SKM-1 treated with dmso at 0.1 percent for 144 hours (cell line): ENCODE measurements around the gene TENM3.

ENCODE experiments used
- DNase-seq: peaks from one replicate; lab custom pipeline; 2025; ENCODE audit not compliant: unreplicated experiment; lab: John Stamatoyannopoulos, UW

The TENM3 gene

DNA sequence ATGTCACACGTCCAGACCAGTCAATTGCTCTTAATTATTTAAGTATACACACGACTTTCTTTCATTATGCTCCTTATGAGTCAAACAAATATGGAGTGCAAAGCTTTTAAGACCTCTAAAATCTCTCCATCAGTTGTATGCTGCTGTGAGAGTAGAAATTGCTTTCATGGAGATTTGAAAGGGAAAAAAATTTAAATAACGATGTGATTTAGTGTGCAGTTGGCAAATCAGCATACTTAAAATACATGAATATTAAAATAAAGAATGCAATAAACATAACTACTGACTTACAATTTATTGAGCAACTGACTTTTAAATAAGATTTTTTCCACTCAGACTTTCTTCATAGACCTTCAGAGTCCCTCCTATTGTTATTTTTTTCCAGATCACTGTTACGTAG, 9.0 kb downstream of the TENM3 start:
- DNase-seq = no peak

DNA sequence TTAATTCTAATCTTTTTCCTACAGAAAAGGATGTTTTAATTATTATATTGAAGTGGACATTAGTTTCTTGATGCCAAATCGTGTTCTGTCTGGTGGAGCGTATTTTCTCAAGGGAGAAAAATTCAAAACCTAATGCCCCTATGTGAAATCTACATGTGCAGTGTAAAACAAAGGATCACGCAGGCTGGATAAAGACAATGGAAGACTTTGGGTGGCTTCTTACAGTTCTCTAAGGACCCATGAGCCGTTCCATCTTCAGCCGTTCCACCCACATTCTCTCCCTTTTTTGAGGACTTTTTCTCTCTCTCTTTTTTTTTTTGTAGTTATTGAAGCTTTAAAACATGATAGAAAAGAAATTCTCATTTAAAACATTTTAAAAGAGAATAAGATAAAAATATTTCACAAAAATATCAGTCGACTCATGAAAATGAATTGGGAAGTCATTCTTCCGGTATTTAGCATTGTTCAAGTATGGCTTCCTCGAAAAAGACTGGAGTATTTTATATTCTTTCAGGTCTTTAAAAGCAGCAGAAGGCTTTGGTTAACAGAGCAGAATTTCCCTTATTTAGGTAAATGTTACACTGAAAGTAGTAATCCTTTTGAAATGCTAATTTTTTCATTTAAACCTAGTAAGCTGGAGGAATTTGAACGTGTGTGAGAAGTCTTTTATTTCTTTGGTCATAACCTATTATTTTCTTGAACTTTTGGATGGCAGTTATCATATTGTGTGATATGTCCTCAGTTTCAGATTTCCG, 11.0 kb downstream of the TENM3 start:
- no peak for DNase-seq

DNA sequence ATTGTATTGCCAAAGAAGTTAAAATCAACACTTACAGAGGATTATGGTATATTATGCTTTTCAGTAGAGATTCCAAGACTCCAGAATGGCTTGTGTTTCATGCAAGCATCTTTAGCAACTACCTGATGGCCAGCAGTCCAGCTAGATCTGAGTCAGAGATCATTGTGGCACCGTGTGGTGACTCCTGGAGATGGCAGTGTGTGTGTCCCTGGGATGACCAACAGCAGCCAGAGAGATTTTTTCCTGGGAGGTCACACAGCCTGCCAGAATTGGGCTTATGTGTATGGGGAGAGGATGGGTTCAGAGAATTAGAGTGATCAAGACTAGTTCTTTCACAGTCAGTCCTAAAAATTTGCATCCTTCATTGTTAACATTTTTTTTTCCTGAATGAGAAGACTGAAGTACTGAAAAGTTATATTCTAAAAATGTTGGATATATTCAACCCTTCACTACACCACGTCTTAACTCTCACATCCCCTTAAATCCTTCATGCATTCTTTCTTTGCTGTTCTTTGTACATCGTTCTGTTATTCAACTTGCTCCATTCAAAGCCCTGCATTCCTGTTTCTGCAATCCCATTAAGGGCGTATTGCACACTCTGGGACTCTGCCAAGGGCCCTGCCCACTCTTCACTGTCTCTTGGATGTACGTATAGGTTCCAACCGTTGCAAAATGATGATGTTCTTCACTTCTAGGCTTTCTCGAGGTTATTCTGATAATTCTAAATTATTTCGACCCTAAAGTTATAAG, 12.4 kb downstream of the TENM3 start:
- no peak for DNase-seq

DNA sequence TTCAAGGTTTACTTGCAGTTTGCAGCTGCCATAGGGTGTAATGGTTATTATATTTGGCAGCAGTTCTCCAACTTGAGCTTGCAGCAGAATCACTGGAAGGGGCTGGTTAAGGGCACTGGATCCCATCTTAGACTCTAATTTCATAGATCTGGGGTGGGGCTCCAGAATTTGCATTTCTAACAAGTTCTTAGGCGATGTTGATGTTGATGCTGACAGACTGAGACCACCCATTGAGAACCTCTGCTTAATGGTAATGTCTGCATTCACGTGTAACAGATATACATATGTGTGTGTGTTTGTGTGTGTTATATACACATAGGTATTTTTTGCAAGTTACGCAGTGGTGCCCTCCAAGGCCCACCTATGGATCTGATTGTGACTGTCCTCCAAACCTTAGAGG, 13.8 kb downstream of the TENM3 start:
- DNase-seq = no peak

DNA sequence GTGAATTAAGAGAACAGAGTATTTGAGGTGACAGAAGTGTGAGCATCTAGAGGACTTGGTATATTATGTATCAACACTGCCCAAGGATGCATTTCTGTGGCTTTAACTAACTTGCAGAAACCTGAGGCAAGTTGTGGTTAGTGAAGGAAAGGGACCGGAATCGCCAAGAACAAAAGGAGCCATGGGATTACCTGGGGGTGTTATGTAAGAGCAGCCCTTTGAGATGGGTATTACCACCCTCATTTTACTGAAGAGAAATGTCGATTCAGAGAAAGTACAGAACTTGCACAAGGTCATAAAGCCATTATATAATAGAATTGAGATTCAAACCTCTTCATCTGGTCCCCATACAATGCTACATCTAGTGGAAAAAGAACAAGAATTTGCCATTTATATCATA, 14.3 kb downstream of the TENM3 start:
- no peak for DNase-seq

DNA sequence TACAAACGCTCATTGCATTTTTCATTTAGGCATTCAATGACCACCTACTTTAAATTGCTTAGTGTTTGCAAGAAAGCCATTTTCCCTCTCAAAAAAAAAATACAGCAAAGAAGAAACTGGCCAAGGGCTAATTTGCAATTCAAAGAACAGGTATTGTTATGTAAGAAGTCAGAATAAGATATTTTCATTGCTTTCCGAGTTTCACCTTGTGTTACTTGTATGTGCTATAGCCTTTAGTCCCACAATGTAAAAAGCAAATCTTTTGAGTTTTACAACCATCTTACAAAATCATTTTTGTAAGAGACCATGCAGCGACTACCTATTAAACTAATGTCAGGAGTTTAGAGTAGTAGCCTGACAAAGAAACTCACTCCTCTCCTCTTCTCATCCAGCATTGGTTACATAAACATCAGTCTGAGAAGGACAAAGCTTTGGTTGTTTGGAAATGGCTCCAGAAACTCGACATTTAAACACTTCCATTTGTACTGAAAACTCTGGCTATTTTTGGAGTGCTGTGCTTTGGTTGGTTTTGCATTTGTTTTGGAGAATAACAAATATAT, 15.3 kb downstream of the TENM3 start:
- DNase-seq = no peak

DNA sequence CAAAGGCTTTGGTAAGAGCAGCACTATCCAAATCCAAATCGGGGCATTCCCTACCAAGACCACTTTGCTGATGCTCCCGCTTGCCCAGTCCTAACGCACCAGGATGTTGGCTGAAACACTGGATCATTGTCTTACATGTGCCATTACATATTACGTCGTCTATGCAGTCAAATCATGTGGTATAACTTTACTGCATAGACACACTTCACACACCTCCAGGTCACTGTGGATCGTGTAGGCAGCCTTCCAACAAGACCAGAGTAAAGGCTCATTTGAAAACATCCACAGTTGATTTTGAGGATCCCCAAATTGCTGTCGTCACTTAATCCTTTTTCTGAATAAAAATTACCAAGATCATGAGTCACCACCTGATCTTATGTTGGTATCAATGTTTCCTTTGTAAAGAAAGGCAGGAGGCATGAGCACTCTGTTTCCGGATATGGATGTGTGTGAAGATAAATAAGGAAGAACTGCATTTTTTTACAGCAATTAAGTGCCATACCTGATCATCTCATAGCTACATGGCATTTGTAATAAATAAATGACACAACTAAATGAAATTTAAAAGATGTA, 18.5 kb downstream of the TENM3 start:
- no peak for DNase-seq

DNA sequence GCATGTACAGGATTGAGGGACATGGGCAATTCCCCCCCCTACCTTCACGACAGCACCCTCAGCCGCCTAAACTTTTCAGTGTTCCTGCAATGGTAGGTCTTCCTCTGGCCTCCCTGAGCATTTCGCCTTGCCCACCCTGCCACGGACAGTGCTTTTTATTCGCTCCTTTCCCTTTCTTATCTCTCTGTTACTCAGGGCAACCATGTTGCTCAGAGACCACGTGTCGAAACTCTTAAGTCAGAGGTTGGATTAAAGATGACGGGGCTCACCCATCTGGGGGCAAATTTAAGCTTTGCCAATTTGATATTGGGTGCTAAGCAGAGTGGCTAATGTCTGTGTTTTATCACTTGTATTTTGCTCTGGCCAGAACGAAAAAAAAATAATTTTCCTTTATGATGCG, 20.4 kb downstream of the TENM3 start:
- DNase-seq = no peak

DNA sequence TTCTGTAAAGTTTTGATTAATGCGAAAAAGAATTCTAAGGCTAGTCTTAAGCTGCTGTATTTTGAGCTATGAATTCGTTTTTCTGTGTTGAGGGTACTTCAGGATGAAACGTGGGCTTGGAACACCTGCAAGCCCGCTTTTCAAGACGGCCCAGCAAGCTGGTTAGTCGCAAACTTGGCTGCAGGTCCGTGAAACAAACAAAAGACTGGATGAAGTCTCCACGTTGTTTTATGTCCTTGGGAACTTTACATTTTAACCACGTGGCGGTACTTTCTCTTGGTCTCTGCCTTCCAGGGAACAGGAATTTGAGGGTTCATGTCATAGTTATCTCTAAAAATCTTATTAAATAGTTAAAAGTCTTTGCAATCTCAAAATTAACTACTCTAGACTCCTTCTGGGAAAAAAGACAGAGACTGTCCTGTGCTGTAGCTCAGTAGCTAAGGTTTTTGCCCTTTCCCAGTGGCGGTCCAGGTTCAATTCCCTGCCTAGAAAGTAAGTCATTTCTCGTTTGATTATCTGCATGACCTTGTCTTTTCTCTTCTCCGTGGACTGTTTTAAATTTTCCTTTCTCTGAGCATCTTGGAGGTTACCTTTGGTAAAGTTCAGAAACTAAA, 21.0 kb downstream of the TENM3 start:
- DNase-seq = no peak

DNA sequence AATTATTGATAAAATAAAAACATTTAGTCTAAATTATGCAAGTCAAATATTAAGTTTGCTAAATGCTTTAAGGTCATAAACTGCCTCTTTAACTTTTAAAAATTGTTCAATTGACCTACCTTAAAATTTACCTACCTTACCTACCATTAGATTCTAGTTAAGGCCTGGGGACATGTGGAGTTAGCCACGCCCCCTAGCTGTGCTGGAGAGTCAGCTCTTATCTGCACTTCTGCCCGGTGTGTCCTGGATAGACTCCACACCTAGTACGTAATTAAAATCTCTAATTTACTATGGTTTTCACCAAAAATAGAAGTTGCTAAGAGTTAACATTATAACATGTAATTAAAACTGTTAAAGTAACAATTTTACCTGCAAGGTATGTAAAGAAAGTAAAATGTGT, 22.7 kb downstream of the TENM3 start:
- DNase-seq = no peak

DNA sequence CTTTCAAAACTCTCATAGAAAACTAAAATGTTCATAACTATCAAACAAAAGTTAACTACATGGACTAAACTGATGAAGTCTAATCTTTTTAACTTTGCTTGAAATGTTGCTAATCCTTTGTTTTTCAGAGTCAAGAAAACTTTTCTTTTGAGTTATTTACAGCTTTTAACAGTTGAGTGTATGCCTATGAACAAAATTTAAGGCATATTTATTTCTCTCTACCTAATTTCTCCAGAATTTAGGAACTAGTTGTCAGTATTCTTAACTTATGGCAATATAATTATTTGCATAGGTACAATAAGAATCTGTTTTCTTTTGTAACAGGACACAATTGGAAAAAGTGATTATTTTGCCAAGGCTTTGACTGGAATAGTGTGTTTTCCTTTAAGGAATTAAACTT, 23.8 kb downstream of the TENM3 start:
- DNase-seq = no peak

DNA sequence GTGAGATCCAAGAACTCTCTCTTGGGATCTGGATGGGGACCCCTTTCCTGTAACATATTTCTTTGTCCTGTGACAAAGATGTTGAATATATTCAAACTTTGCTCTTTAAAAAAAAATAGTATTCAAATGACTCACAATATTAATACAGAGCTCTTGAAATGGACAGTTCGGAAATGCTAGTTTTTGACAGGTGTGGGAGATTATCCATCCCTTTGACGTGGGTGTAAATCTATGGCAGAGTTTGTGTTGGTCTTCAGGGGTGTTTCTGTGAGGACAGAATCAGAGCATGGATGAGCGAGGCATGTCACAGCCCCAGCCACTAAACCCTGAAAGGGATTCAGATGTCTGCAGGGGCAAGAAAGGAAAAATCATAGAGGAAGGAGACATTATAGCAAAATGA, 25.8 kb downstream of the TENM3 start:
- DNase-seq = no peak

DNA sequence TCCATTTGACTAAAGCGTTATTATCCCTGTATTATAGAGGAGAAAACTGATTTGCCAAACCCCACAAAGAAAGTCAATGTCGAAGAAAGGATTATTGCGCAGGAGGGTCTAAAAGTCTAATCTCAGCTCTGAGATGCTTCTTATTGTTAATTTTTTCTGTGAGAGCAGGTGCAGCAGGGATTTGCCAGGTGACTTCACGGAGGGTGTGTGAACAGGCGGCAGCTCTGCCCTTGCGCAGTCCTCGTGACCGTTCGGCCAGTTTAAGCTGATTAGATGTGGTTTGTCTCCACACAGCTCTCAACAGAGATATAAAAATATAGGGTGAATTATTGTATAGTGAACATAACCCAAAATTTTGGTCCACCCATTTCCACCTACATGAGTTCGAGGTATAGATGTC, 28.5 kb downstream of the TENM3 start:
- DNase-seq = no peak

DNA sequence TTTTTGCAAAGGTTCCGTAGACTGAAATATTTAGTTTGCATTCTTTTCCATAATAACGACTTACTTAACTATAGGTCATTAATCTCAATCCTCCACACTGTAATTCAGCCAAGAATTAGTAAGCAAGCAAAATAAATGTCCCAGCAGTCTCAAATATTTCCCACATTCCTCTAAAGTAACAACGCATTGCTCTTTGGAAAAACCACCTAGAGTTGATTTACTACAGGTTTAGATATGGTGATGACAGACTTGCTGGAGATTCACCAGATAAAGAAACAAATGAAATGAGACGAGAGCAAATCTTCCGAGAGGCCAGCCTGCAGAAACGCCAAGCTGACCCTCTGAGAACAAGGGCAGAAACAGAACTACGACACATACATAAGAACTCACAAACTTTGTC, 28.9 kb downstream of the TENM3 start:
- DNase-seq = no peak

DNA sequence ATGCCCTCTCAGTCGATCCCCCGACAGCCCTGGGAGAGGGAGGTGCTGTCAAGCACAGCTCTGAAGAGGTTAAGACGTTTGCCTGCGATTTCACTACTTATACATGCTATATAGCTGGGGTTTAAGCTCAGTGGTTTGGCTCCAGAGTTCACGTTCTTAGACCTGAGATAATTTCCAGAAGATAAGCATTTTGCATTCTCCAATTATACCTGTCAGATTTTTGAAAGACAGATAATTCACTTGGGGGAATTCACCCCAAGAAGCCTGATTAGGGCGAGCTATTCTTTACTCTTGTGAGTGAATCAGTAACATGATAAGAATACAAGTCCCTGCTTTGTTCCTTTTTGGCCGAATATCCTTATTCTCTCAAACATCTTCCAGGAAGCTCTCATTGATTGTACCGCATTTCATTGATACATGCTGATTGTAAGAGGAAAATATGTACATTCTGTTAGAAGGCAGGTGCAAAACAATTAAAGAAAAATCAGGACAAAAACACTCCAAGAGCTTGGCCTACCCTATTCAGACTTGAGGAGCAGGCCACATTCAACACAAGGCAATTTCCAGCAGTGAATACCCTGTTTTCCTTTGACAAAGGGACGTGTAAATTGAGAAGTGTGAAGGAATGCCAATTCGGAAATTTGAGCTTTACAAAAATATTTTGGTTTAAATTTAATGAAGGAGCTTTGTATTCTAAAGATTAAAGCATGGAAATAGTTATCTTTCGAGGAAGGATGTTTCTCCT, 30.2 kb downstream of the TENM3 start:
- no peak for DNase-seq

DNA sequence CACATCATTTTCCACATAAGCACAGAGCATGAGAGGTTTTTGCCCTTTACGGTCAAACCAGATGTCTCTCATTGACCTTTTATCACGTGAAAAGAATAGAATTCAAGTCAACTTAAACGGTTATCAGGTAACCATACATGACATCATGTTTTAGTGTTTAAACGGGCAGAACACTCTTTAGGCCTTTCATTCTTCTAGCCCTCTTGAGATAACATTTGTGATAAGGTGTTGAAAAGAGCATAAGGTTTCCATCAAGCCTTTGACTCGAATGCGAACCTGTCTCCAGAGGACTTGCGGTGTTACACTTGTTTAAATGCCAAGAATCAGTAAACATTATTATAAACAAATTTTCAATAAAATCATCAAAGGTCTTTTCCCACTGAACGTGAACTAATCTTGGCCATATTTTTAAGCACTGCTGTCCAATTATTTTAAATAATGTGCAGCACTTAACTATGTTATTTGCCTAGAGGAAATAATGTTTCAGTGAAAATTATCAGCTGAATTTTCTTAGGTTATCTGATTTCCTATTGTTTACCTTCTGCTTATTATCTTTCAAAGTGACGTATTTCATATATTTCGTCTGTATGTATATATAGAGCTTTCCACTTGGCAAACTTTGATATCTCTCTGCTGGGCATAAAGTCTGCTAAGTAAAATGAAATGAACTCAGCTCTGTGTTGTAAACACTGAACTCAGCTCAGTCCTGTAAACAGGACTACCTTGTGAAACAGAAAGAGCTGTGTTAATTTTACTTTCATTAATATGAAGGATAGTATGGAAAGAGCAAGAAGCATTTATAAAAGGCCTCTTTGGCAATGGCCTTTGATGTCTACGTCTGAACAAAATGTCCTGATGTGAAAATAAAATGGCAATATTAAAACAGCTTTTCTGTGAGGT, 33.3 kb downstream of the TENM3 start:
- DNase-seq = no peak

DNA sequence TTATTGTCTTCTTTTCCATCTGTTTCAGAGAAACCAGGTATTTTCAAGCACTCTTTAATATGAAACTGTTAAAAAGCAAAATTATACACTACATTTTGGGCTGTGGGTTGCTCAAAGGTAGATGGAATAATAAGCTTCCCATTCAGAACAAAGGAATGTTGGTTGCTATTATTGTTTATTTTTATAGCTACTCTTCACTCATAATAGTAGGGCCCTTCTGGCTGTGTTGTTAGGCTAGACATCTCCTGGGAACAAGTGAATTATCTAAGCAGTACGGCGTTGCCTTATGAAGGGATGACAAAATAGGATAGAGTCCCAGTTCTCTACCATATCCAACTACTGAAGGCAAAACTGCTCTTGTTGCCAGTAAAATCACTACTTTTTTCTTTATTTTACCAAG, 34.2 kb downstream of the TENM3 start:
- DNase-seq = no peak

DNA sequence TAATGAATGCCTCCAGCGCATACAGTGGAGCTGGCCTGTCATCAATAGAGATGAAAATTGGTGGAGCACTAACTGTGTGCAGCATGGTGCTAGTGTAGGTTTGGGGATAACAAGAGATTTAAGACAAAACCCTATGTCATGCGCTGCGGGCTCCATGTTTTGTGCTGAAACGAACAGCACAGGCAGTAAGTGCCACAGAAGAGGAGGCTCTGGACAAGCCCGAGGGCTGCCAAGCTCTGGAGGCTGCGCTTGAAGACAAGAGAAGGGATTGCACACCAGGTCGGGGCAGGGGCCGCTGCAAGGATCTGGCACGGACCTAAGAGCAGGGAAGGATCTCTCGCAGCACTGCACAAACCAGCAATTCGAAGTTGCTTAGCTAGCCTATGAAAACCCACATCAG, 35.5 kb downstream of the TENM3 start:
- no peak for DNase-seq

DNA sequence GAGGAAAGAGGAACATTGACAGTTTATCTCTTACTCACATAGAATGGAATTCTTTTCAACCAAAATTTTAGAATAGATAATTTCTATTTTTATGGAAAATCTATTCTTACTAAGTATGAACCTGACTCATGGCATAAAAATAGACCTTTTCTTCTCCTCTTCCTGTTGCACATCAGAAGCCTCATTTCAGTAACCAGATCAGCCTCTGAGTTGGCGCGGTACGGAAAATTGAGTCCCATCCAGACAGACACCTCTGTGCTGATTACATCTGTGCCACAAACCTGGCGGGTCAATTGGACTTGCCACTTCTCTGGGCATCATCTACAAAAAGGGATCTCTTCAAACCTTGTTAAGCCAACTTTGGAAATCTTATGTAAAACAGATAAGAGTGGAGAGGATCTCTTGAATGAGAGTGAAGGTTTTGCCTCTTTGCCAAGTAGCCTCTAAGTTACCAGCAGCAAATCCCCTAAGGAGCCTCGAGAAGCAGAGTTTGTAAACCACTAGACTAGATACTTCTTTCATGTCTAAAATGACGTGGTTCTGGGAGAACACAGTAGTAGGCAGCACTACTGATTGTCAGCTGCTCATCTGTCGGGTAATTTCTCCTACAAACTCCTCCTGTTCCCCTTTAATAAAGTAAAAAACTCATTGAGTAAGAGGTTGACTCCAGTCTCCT, 37.4 kb downstream of the TENM3 start:
- no peak for DNase-seq
